MCF 10A (cell line): ENCODE data around the gene ZFHX3. TPM values are rescaled to one million over a fixed set of nuclear protein-coding genes. Genes with fewer than 3 reads are reported as not detected.

Experiments used
- BruUV-seq: library from RNA; stranded (reverse); fragments of 400-500 nt; replicated peaks from 2 replicates; lab custom pipeline; 2021; lab: Mats Ljungman, UMichigan
- CTCF ChIA-PET: fragments of 300-600 bp; sonication (Branson Sonifier 250); formaldehyde crosslinking; extraction: SDS; loops from one replicate; lab custom pipeline; 2021; ENCODE audit warnings: antibody characterized with exemption, inconsistent platforms; lab: Yijun Ruan, JAX
- POLR2A ChIA-PET: fragments of 300-600, 350-650 bp; sonication (Branson Sonifier 250); formaldehyde crosslinking; extraction: SDS; loops from one replicate; lab custom pipeline; 2020; ENCODE audit warnings: antibody characterized with exemption, inconsistent platforms; lab: Yijun Ruan, JAX
- DNase-seq: peaks from one replicate; pipeline ENCODE4 v3.0.0-alpha.2; 2018; ENCODE audit not compliant: unreplicated experiment
- H3K27ac Mint-ChIP-seq: one replicate; pipeline ENCODE4 v1.8.0; 2022; ENCODE audit warnings: mild to moderate bottlenecking, low read depth, mixed read lengths; ENCODE audit not compliant: unreplicated experiment
- H3K27me3 Mint-ChIP-seq: one replicate; pipeline ENCODE4 v1.8.0; 2022; ENCODE audit warnings: mixed read lengths; ENCODE audit not compliant: insufficient read depth, unreplicated experiment
- H3K36me3 Mint-ChIP-seq: one replicate; pipeline ENCODE4 v1.8.0; 2022; ENCODE audit warnings: mild to moderate bottlenecking, moderate library complexity, mixed read lengths; ENCODE audit not compliant: insufficient read depth, unreplicated experiment
- H3K4me1 Mint-ChIP-seq: one replicate; pipeline ENCODE4 v1.8.0; 2022; ENCODE audit warnings: mixed read lengths; ENCODE audit not compliant: insufficient read depth, unreplicated experiment
- H3K4me3 Mint-ChIP-seq: one replicate; pipeline ENCODE4 v1.8.0; 2022; ENCODE audit warnings: mild to moderate bottlenecking, moderate library complexity, mixed read lengths; ENCODE audit not compliant: unreplicated experiment
- H3K9me3 Mint-ChIP-seq: one replicate; pipeline ENCODE4 v1.8.0; 2022; ENCODE audit warnings: mixed read lengths; ENCODE audit not compliant: unreplicated experiment
- intact Hi-C: fragments of 100-400 bp; cut with micrococcal nuclease; formaldehyde crosslinking; loops from 2 replicates; pipeline ENCODE4 v1.14.1; 2022
- total RNA-seq: library from RNA; stranded (reverse); gene quantifications from 2 replicates; pipeline ENCODE4 v1.2.3, GENCODE V29; 2022
- TF ChIP-seq, protein P1 (sequence below): fragments of 200-600 bp; IDR thresholded peaks from one replicate; pipeline ENCODE4 v1.8.0; 2022; ENCODE audit warnings: antibody characterized with exemption, mild to moderate bottlenecking; ENCODE audit not compliant: unreplicated experiment

ZFHX3 gene
- total RNA-seq, 1 experiment from 2014 or later: 27.4 TPM

DNA sequence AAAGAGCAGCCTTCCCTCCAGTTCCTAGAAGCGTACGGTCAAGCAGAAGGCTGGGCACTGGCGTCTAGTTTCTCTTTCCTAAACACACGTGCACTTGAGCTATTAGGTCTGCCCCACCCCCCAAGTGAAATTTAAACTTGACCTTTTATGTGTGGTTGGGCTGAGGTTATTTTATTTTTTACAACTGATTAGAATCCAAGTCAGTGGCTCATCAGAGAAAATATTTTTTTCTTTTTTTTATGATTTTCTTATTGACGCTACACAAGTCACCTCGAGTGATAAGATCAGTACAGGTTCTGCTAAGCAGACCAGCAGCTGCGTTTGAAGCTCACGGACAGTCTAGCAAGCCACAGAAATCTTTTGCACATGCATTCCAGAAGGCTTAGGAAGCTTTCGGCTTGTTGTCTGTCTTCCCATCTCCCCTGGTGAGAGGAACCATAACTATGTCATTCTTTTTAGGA is 95.1 kb downstream of the ZFHX3 start:
- POLR2A ChIA-PET: interaction anchor here (0.7 kb wide), 1 partner anchor 14 kb away, joined by 3 read pairs; no protein-coding TSS in a partner anchor
- CTCF ChIA-PET: interaction anchor here (0.9 to 1.7 kb wide), 4 partner anchors 9 to 23 kb away, joined by 3 to 9 read pairs (median 6); no protein-coding TSS in a partner anchor
- no TSS peak for BruUV-seq
- Mint-ChIP-seq H3K9me3 (no peaks in the 10 kb centered on the region), H3K4me3 (no peak overlapping the region), H3K27ac (no peak overlapping the region), H3K36me3 (peaks cover 74% of the 10 kb centered on the region), H3K27me3 (no peaks in the 10 kb centered on the region), H3K4me1 (peaks cover 4% of the 10 kb centered on the region)
- DNase-seq: no peak
- intact Hi-C loops: no loop called here
- TF ChIP-seq, protein P1, sequence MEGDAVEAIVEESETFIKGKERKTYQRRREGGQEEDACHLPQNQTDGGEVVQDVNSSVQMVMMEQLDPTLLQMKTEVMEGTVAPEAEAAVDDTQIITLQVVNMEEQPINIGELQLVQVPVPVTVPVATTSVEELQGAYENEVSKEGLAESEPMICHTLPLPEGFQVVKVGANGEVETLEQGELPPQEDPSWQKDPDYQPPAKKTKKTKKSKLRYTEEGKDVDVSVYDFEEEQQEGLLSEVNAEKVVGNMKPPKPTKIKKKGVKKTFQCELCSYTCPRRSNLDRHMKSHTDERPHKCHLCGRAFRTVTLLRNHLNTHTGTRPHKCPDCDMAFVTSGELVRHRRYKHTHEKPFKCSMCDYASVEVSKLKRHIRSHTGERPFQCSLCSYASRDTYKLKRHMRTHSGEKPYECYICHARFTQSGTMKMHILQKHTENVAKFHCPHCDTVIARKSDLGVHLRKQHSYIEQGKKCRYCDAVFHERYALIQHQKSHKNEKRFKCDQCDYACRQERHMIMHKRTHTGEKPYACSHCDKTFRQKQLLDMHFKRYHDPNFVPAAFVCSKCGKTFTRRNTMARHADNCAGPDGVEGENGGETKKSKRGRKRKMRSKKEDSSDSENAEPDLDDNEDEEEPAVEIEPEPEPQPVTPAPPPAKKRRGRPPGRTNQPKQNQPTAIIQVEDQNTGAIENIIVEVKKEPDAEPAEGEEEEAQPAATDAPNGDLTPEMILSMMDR: no peak

DNA sequence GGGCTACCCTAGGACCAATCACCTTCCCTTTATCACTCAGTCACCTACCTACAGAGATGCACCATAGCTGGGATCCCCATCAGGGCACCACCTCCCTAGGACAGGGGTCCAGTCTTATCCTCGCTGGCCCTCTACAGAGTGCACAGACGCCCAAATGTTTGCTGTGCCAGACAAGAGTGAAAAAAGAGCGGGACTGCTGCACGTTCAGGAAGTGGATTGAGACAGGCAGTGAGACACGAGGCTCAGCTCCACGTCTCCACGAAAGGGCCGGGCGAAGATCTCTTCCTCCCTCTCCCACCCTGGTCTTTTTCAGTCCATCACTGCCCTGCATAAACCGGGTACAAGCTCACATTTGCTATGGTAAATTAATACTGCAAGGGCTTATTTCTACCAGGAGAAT is 95.5 kb downstream of the ZFHX3 start:
- no peak overlapping the region for H3K4me3 Mint-ChIP-seq
- BruUV-seq: no TSS peak
- no peak overlapping the region for H3K27ac Mint-ChIP-seq
- H3K4me1 Mint-ChIP-seq: peaks cover 4% of the 10 kb centered on the region
- TF ChIP-seq, protein P1: no peak
- ChIA-PET CTCF (interaction anchor here (0.7 to 1.7 kb wide), 5 partner anchors 9 to 119 kb away, joined by 3 to 9 read pairs (median 3); no protein-coding TSS in a partner anchor), POLR2A (interaction anchor here (0.7 kb wide), 1 partner anchor 14 kb away, joined by 3 read pairs; no protein-coding TSS in a partner anchor)
- no peaks in the 10 kb centered on the region for H3K27me3 Mint-ChIP-seq
- no peaks in the 10 kb centered on the region for H3K9me3 Mint-ChIP-seq
- no peak for DNase-seq
- H3K36me3 Mint-ChIP-seq: peaks cover 69% of the 10 kb centered on the region
- intact Hi-C loops: no loop called here

DNA sequence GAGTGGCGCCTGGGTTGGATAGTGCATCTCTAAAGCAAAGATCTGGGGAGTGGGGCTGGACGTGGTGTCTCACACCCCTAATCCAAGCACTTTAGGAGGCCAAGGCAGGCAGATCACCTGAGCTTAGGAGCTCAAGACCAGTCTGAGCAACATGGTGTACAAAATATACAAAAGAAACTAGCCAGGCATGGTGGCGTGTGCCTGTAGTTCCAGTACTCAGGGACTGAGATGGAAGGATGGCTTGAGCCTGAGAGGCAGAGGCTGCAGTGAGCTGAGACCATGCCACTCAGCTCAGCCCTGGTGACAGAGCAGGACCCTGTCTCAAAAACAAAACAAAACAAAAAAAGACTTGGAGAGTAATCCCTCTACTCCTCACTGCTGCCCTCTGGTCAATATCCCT is 96.0 kb downstream of the ZFHX3 start:
- DNase-seq: no peak
- BruUV-seq: no TSS peak
- Mint-ChIP-seq H3K4me1 (peaks cover 4% of the 10 kb centered on the region), H3K4me3 (no peak overlapping the region), H3K36me3 (peaks cover 64% of the 10 kb centered on the region), H3K9me3 (no peaks in the 10 kb centered on the region), H3K27me3 (no peaks in the 10 kb centered on the region), H3K27ac (no peak overlapping the region)
- intact Hi-C loops: no loop called here
- ChIA-PET CTCF (interaction anchor here (0.7 to 1.7 kb wide), 5 partner anchors 9 to 119 kb away, joined by 3 to 9 read pairs (median 5); no protein-coding TSS in a partner anchor), POLR2A (no interaction called here)
- TF ChIP-seq, protein P1: no peak

DNA sequence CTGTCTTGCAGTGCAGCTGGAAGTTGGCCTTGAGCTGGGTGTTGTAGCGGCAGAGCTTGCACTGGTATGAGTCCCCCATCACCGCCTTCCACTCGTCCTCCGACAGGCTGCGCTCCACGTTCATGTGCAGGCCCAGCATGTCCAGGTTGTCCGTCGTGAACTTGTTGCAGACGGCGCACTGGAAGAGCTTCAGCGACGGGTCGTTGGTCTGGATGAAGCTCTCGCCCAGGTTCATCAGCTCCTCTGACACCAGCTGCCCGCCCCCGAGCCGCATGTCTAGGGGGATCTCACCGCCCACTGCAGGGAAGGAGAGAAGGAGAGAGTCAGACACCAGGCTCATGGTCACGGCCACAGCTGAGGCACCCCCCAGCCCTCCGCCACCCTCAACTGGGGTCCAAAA is 97.3 kb downstream of the ZFHX3 start:
- POLR2A ChIA-PET: no interaction called here
- Mint-ChIP-seq H3K36me3 (peaks cover 52% of the 10 kb centered on the region), H3K9me3 (no peaks in the 10 kb centered on the region), H3K4me3 (no peak overlapping the region), H3K27me3 (no peaks in the 10 kb centered on the region), H3K27ac (no peak overlapping the region), H3K4me1 (peaks cover 1% of the 10 kb centered on the region)
- no TSS peak for BruUV-seq
- DNase-seq: no peak
- TF ChIP-seq, protein P1: no peak
- CTCF ChIA-PET: interaction anchor here (0.5 to 1.7 kb wide), 3 partner anchors 102 to 118 kb away, joined by 4 to 6 read pairs (median 5); no protein-coding TSS in a partner anchor
- intact Hi-C loops: no loop called here
